Ramos (cell line): ENCODE results near the gene OXA1L.
"Not testable (repeated sequence)": the region's sequence is repeated elsewhere in the genome, so short reads cannot be mapped to it uniquely, and the experiment has no call there.

Source experiments
- in situ Hi-C: fragments of 300-500 bp; cut with MboI; formaldehyde crosslinking; loops from one replicate; pipeline ENCODE4 v1.14.3; 2022; ENCODE audit warnings: low sequenced_read_pairs; ENCODE audit not compliant: unreplicated experiment

Gene OXA1L

DNA sequence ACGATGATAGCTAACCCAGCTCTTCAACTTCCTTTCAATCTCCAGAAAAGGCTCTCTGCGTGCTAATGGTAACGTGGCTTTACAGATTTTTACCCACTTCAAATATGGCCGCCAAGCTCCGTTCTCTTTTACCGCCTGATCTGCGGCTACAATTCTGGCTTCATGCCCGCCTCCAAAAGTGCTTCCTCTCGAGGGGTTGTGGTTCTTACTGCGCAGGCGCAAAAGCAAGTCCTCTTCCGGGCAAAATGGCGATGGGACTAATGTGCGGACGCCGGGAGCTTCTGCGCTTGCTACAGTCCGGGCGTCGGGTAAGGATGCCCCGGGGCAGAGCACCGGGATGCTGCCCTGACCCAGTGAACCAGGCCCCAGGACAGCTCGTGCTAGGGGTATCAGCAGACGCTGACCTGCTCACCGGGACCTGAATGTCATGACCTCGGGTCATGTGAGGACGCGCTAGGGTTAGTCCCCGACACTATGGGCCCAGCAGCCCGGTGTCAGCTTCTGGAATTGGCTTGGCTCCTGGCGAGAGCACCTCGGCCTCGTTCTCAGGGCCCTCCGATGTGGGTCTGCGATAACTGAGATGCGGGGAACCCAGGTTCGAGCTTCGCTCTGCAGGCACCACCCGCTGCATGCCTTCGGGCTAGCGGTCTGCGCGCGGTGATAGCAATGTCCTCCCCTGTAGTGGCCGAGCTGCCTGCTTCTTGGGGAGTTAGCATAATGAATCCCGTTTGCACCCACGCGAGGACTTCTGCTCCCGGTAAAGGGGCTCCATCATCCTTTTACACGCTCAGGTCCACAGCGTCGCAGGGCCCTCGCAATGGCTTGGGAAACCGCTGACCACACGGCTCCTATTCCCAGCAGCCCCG is at the start of gene OXA1L:
OXA1L (plus strand) TSS at position 232 of the 866 bp plus-strand sequence; CDS start at position 246, 14 bp downstream.
- in situ Hi-C loops: no loop called here

DNA sequence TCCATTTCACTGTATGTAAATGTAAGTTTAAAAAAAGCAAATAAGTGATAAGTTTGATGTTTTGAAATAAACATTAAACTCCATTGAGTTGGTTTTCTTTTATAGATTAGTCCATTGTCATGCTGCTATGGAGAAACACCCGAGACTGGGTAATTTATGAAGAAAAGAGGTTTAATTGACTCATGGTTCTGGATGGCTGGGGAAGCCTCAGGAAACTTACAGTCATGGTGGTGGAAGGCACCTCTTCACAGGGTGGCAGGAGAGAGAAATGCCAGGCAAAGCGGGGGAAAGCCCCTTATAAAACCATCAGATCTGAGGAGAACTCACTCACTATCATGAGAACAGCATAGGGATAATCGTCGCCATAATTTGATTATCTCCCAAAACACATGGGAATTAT is 48.4 kb upstream of the OXA1L start:
- in situ Hi-C loops: no loop called here

DNA sequence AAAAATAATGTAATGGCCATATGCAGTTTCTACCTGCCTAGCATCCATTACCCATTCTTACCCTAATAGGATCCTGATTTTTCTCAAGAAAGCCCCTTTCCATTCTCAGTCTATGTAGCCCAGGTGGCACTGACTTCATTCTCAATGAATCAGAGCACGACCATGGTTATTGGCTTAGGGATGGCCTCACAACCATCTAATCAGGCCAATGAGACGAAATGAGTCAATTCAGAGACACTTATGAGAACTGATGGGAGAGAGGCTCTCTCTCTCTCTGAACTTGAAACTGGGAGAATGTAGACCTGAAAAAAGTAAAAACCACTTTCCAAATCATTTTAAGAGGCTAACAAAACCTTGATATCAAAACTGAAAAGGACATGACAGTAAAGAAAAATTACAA is 45.3 kb upstream of the OXA1L start:
- in situ Hi-C loops: no loop called here

DNA sequence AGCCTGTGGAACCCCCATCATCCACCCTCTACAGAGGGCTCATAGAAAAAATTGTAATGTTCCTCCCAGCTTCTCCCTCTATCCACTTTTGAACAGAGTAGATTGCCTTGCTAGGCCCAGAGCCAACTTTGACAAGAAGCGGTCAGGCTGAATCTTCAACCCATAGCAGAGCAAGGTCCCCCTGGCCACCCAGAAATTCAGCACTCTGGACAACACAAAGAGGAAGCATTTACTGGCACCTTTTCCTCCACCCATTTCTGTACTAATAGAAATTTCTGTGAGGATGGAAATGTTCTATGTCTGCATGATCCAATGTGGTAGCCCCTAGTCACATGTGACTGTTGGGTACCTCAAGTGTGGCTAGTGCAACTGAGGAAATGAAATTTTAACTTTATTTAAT is 42.7 kb upstream of the OXA1L start:
- in situ Hi-C loops: no loop called here

DNA sequence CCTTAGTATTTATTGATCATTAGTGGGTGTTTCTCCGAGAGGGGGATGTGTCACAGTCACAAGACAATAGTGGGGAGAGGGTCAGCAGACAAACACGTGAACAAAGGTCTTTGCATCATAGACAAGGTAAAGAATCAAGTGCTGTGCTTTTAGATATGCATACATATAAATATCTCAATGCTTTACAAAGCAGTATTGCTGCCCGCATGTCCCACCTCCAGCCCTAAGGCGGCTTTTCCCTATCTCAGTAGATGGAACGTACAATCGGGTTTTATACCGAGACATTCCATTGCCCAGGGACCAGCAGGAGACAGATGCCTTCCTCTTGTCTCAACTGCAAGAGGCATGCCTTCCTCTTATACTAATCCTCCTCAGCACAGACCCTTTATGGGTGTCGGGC is 41.6 kb upstream of the OXA1L start:
- in situ Hi-C loops: not testable (repeated sequence)

DNA sequence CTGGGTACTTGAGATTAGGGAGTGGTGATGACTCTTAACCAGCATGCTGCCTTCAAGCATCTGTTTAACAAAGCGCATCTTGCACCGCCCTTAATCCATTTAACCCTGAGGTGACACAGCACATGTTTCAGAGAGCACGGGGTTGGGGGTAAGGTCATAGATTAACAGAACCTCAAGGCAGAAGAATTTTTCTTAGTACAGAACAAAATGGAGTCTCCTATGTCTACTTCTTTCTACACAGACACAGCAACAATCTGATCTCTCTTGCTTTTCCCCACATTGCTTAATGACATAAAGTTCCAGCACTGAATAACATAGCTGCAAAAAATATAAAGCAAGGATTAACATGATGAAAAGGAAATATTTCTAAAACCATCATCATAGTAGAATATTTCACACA is 41.1 kb upstream of the OXA1L start:
- in situ Hi-C loops: not testable (repeated sequence)

DNA sequence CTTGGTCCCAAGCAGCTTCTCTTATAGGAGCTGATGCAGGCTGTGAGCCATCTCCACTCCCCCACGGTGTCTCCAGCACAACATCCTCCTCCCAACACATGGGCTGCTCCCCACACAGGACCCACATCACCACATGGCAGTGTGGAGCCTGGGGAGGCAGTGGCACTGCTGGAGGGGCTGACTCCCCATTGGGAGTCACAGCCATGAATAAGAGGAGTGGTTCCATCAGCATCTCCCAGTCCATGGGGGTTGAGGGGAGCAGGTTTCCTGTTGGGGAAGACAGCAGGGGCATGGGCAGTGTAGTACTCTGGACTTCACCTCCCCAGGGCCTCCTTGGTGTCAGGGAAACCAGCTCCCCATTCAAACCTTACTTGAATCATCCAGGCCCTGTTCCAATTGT is 40.5 kb upstream of the OXA1L start:
- in situ Hi-C loops: no loop called here

DNA sequence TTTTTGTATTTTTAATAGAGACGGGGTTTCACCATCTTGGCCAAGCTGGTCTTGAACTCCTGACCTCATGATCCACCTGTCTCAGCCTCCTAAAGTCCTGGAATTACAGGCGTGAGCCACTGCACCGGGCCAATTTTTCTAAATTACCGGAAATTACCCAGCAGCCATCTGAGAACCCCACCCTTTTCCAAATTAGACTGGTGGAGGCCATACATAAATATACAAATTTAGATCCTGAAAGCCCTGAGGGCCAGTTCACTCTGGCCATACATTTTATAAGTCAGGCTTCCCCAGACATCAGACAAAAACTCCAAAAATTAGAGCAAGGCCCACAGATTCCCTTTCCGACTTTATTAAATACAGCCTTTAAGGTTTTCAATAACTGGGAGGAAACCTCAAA is 34.4 kb upstream of the OXA1L start:
- in situ Hi-C loops: not testable (repeated sequence)

DNA sequence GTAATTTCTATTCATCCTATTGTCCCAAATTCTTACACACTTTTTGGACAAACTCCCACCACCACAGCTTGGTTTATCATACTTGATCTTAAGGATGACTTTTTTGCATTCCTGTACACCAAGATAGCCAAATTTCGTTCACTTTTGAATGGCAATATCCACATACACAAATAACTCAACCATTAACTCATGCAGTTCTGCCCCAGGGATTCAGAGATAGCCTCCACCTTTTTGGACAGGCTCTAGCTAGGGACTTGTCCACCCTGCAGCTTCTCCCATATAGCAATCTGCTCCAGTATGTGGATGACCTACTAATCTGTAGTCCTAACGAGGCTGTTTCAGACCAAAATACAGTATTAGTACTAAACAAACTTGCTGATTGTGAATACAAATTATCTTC is 32.7 kb upstream of the OXA1L start:
- in situ Hi-C loops: no loop called here

DNA sequence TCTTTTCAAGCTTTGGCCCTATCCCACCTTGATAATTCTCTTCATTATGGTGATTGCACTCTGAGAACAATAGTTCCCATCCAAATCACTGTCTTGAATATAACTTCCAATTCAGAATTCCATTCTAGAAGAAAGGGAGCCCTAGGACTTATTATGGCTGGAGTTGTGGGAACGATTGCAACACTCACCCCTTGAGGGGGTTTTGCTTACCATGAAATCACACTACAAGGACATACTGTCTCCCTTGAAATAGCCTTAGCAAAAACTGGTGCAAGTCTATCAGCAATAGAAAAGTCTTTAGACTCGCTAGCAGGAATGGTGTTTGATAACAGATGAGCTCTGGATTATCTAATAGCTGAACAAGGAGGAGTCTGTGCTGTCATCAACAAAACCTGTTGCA is 31.4 kb upstream of the OXA1L start:
- in situ Hi-C loops: no loop called here

DNA sequence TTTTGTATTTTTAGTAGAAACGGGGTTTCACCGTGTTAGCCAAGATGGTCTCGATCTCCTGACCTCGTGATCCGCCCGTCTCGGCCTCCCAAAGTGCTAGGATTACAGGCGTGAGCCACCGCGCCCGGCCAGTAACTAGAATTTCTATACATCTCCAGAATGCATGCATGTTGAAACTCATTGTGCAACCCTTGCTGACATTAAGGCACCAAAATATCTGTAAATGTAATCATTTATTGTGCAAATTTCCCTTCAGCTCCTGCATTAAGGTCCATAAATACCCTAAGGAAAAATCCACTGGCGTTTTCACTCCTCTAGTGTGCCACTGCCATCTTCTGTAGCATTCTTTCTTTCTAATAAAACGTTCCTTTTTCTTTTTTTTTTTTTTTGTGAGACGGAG is 30.1 kb upstream of the OXA1L start:
- in situ Hi-C loops: not testable (repeated sequence)

DNA sequence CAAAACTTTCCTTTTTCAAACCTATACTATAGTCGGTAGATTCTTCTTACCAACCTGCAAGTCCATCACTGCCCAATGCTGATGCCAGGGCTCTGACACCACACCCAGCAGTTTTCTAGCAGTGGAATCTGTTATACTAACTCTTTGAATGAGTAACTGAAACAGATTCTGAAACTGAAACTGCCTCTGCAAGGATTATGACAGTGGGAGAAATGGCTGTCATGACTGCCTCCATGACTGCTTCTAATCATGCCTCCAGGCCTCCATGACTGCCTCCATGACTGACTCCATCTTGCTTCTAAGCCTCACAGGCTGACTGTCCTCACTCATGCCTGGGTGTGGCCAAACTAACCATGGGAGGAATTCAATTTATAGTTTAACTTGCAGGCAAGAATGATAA is 29.4 kb upstream of the OXA1L start:
- in situ Hi-C loops: no loop called here

DNA sequence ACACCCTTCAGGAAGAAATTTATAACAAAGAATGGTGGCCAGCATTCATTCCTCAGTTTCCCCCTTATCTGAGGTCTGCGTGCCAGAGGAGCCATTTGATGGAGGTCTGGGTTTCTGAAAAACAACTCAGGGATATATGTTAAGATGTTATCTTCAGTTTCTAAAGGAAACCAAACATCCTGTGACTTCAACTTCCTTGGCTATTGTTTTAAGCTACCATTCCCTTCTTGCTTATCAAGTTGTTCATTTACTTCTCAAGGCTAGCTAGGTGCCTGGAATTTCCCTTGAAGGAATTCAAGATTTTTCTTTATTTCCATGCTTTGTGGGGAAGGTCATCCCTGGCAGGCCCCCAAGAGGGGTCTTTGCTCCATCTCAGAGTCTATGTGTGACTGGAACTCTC is 27.1 kb upstream of the OXA1L start:
- in situ Hi-C loops: no loop called here

DNA sequence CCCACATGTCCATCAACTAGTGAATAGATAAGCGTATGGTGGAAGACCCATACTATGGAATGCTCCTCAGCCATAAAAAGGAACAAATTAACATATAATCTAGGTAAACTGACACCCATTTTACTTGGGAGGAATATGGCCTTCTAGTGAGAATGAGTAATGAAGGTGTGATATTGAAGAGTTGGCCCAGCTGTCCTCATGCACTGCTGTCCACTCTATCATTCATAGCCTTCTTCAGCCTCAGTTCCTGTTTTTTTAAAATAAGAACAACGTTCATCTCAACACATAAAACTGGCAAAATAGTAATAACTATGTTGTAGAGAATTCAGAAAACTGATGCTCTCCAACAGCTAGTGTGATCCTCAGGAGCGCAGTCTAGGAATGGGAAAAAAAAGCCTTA is 26.5 kb upstream of the OXA1L start:
- in situ Hi-C loops: no loop called here

DNA sequence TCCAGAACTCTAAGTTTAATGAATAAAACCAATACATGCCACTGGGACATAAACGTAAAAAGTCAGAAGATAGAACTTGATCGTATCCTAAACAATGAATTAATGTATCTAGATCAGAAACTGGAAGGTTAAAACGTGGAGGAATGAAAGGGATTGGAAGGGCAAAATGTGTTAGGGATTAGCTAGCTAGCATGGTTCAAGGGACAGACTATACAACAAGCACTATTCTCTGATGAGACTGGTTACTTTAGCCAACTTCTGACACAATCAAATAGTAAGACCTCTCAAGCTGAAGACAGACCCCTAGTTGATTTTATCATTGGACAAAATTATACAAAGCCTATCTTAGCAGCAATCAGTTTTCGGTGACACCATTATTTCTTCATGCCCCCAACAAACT is 18.7 kb upstream of the OXA1L start:
- in situ Hi-C loops: no loop called here

DNA sequence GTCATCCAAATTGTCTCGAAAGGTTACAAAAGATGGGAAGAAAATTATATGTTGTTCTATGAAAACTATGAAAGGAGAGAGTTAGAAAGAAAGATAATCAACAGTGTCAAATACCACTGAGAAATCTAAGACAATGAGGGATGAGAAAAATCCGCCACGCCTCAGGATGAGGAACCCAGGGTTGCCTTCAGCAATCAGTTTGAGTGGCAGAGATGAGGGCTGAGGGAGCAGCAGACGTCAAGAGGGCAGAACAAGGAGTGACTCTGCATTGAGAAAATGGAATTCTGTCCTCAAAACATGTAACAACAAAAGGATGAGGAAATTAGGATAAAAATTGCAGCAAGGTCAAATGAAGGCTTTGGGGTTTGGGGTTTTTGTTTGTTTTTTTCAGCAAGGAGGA is 18.3 kb upstream of the OXA1L start:
- in situ Hi-C loops: no loop called here

DNA sequence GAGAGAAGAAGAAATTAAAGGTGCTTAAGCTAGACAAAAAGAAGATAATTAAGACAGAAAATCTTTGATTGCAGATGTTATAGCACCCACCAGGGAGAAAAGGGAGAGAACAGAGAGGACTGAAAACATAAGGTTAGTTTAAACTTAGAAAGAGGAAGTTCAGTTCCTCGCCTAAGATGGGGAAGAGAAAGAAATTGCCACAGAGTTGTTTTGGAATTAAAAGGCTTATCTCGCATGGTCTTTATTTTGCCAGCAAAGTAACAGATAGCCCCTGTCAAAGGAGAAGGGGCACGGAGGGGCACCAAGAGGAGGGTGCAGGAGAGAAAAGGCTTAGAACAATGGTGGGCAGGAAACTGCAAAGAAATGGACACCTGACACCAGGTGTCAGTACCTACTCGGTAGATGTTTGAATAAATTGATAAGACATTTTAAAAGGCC is 17.8 kb upstream of the OXA1L start:
- in situ Hi-C loops: no loop called here

DNA sequence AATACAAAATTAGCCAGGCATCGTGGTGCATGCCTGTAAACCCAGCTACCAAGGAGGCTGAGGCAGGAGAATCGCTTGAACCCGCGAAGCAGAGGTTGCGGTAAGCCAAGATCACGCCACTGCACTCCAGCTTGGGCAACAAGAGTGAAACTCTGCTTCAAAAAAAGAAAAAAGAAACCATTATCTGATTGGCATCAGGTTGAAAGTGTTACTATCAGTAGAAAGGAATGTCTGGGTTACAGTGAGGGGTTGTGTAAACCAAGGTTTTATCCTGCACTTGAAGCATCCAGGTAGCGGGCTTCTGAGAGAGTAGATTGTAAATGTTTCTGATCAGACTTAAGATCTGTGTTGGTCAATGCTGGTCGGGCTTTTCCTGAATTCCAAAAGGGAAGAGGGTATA is 14.1 kb upstream of the OXA1L start:
- in situ Hi-C loops: no loop called here

DNA sequence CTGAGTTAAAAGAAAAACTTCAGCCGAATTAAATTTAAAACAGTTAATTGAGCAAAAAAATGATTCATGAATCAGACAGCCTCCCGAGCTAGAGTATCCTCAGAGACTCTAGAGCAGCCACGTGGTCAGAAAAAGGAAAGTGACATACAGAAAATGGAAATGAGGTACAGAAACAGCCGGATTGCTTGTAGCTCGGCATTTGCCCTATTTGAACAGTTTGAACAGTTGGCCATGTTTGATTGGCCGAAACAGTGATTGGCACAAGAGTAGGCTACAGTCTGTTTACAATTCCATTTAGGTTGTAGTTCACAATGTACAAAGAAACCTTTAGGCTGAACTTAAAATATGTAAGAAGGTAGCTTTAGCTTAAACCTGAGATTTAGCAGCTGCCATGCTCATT is 12.9 kb upstream of the OXA1L start:
- in situ Hi-C loops: no loop called here

DNA sequence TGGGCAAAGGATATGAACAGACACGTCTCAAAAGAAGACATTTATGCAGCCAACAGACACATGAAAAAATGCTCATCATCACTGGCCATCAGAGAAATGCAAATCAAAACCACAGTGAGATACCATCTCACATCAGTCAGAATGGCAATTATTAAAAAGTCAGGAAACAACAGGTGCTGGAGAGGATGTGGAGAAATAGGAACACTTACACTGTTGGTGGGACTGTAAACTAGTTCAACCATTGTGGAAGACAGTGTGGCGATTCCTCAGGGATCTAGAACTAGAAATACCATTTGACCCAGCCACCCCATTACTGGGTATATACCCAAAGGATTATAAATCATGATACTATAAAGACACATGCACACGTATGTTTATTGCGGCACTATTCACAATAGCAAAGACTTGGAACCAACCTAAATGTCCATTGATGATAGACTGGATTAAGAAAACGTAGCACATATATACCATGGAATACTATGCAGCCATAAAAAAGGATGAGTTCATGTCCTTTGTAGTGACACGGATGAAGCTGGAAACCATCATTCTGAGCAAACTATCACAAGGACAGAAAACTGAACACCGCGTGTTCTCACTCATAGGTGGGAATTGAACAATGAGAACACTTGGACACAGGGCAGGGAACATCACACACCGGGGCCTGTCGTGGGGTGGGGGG is 8.4 kb upstream of the OXA1L start:
- in situ Hi-C loops: not testable (repeated sequence)

DNA sequence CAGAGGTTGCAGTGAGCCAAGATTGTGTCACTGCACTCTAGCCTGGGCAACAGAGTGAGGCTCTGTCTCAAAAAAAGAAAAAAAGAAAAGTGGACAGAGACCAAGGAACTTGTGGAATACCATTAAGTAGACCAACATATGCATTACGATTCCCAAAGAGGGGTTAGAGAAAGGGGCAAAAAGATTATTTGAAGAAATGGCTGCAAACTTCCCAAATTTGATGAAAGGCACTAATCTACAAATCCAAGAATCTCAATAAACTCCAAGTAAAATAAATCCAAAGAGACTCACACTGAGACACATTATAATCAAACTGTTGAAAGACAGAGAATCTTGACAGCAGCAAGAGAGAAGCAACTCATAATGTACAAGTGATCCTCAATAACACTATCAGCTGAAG is 4.8 kb upstream of the OXA1L start:
- in situ Hi-C loops: no loop called here

DNA sequence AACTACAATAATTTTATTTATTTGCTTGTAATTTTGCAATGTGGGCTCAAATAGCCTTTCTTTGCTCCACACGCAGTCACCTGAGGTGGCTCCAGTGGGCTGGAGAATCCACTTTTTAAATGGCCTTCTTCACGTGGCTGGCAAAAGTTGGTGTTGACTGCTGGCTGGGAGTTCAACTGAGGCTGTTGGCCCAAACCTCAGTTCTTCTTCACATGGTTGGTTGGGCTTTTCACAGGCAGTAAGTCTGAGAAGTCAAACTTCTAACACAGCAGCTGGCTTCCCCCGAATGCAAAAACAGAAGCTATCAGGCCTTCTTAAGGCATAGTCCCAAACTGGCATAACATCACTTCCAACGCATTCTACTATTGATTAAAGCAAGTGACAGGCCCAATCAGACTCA is 2.1 kb upstream of the OXA1L start:
- in situ Hi-C loops: no loop called here
